Activated CD4-positive, alpha-beta T cell treated with anti-CD3 and anti-CD28 coated beads for 1 hour (primary cell): ENCODE measurements around the gene DQX1.
"Not testable (repeated sequence)": the region's sequence is repeated elsewhere in the genome, so short reads cannot be mapped to it uniquely, and the experiment has no call there.

ENCODE experiments used
- DNase-seq: peaks from one replicate; pipeline ENCODE4 v3.0.0-alpha.2; 2020

DQX1 gene, protein sequence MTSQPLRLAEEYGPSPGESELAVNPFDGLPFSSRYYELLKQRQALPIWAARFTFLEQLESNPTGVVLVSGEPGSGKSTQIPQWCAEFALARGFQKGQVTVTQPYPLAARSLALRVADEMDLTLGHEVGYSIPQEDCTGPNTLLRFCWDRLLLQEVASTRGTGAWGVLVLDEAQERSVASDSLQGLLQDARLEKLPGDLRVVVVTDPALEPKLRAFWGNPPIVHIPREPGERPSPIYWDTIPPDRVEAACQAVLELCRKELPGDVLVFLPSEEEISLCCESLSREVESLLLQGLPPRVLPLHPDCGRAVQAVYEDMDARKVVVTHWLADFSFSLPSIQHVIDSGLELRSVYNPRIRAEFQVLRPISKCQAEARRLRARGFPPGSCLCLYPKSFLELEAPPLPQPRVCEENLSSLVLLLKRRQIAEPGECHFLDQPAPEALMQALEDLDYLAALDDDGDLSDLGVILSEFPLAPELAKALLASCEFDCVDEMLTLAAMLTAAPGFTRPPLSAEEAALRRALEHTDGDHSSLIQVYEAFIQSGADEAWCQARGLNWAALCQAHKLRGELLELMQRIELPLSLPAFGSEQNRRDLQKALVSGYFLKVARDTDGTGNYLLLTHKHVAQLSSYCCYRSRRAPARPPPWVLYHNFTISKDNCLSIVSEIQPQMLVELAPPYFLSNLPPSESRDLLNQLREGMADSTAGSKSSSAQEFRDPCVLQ

DNA sequence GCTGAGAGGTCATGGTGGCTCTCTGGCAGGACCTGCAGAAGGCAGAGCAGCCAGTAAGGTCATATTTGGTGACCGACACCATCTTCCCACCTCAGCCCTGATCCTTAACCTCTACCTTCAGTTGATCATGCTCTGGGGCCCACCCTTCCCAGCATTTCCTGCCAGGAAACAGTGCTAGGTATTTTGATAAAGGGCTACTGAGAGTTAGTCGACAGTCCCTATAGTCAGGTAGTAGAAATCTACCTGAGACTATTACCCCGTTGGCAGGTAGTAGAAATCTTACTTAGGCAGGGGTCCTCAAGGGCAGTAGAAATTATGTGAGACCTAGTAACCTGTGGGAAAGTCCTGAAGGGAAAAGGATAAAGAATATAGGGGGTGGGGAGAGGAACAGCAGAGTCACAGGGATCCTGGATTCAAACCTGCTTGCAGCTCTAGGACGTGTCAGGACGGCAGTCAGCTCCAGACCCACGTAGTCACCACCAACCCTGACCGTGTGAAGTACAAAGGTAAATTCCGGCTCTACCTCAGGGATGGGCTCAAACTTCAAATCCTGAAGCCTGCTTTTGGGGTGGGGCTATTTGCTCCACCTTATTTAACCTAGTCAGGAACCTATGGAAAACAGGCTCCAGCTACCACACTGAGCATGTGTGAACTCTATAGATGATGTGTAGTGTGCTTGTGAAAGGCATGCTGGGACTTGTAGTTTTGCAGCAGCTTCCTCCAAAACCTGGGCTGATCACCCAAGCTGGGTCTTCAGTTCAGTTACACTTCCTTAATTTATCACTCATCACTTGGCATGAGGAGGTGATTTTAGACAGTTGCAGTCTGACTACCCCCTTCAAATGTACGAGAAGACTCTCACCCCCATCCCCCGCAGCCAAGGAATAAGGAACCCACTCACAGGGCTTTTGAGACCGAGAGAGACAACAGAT lies at the start of gene DQX1:
Gene DQX1, minus strand, starts transcription at position 515 of the 932 bp plus-strand sequence. Its CDS starts 502 bp downstream, at position 13.
- no peak for DNase-seq

DNA sequence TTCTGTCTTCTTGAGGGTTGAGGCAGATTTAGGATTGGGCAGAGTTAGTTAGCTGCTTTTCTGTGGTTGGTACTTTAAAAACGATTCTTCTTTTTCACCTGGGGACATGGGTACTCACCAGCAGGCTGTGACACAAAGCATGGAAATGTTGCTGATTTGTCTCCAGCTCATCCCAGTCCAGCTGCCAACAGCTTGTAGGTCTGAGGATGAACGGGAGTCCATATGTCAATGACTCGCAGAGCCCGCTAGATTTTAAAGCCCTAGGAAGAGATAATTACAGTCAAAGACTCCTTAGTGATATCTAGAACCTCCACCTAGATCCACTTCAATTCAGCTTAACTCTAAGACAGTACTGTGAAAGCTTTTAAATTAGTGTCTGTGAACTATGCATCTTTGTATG lies 49.3 kb upstream of the DQX1 start:
- DNase-seq: no peak

DNA sequence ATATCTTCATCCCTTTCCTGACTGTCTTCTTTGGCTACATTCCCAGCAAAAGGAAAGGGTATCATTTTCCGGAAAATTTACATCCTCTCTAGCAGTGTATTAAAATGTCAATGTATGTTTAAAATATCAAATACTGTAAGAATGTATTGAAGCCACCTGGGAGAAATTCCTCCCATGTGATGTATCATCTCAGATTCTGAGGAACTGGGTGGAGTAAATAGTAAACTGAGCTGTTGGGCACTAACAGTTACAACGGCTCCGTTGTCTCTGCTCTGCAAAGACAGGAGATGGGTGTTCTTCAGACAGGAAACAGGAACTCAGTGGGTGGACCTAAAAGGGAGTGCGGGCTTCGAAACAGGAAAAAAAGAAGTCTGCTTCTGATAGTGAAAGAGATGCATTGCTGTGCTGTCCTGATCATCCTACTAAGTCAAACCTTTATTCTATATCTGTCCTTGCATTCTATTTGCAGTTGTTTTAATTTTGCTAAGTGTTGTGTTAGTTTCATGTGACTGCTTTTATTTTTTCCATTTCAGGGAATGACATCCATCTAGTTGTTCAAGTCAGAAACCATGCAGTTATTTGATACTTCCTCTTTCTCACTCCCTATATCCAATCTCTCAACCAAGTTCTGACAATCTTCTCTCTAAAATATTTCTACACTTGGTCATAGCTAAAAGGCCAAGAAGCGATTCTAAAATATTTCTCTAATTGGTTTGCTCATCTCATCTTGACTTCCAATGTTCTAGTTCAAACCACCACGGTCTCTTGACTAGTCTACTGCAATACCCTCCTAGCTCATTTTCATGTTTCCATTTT lies 47.9 kb upstream of the DQX1 start:
- no peak for DNase-seq

DNA sequence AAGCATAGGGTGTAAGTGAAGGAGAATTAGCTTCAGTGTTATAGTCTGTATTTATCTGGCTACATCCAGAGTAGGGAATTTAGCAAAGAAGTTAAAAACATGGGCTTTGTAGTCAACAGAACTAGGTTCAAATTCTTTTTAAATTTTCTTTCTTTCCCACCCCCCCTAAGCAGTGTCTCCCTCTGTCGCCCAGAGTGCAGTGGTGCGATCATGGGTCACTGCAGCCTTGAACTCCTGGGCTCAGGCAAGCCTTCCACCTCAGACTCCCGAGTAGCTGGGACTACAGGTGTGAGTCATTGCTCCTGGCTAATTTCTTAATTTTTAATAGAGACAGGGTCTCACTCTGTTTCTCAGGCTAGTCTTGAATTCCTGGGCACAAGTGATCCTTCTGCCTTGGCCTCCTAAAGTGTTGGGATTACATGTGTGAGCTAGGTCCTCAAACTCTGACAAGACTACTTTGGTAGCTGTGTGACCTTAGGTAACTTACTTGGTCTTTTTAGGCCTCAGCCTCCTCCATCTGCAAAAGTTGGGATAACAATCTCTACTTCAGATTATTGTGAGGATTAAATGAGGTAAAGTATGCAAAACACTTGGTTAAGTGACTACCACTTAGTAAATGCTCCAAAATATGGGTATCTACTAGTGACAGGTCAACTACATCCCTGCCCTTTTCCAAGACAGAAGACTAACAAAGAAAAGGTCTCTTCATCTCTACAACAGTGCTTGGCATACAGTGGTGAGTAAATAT lies 46.3 kb upstream of the DQX1 start:
- no peak for DNase-seq

DNA sequence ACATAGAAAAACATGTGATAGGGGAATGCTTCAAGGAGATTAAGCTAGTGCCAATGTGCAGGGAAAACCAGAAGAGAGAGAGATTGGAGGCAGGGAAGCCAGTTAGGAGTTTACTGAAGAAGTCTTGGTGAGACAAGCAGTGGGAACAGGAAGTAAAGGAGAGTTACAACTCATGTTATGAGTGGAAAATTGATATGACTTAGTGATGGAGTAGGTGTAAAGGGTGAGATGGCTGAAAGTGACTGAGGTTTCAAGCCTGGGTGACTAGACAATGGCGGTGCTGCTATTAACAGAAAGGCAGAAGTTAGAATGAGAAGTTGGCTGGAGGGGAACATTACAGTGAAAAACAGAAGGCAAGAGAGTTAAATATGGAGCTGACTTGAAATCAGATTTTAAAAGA lies 45.0 kb upstream of the DQX1 start:
- DNase-seq: no peak

DNA sequence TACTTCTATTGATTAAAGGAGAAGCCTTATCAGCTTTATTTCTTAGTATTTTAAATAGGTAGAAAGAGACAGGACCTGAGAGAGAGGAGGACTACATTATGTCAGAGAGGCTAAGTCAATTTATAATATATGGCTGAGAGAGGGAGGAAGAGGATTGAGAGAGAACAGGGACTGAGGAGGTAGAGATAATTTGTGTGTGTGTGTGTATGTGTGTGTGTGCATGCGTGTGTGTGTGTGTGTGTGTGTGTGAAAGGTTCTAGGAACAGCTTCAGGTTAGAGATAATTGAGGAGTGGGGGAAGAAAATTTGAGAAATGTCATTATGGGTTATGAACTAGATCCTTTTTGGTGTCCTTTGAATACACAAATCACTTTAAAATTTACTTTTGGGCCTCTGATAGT lies 43.7 kb upstream of the DQX1 start:
- no peak for DNase-seq

DNA sequence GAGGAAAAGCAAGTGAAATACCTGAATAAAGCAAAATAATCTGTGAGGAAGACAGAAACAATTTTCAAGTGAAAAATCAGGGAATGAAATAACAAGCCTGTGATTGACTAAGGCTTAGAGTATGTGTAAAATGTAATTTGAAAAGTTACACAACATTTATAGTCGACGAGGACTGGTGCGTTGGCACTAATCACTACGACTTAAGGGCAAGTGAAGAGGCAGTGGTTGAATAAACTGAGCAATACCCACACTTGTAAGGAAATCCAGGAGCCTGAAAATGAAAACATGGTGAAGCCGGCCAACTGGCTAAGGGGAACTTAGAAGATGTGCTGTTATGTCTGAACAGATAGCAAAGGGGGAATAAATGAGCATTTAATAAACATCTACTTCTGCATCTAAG lies 41.9 kb upstream of the DQX1 start:
- no peak for DNase-seq

DNA sequence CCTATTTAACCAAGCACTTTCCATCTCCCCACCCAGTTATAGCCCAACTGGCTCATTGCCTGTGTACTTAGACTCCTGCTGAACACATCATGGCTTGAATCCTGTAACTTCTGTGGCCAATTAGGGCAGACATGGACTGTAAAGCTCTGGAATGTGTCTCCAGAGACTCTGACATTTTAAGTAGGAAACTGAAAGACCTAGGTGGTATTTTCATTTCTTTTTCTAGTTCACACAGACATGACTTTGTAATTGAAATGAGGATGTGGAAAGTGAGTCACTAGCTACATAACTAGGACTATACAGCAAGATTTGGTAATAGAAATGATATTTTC lies 40.7 kb upstream of the DQX1 start:
- no peak for DNase-seq

DNA sequence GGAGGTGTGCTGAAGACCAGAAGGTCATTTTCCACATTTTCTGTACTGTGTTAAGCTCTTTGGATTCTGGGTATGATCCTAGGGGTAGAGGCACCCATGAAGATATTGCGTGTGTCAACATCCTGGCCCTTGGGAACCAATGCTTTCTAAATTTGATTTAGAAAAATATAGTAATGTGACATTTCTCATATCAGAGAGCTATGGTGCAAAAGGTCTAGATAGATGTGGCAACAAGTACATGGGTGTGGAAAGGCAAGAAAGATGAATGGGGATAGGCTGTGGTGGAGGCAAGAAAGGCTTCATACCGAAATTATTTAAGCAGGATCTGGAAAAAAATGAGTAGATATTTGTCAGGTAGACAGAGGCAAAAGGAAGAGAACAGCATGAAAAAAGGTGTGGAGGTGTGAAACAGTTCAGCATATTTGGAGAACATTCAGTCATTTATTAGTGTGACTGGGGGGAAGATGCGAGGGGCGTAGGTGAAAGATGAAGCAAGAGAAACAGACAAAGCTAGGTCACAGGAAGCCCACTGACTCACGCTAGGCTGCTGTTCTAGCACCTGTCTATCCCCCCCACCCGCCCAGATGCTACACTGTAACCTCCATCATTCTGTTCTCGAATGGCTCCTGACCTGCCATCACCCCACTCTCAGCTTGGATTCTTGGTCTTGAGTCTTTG lies 40.2 kb upstream of the DQX1 start:
- DNase-seq: no peak

DNA sequence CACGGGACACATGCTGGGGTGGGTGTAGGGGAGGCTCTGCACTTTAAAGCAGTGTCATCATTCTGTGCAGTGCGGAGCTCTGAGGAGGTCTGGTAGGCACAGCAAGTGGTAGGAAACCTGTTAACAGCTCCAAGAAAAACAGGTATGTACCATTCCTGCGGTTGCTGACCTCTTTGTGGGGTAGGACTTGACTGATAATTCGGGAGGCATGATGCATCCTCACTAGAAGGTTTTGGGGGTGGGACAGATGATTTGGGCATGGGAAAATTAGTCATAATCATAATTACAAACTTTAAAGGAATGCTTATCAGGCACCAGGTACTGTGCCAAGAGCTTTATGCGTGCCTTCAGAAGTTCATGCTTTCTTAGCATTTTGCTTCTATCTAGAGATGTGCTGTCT lies 38.2 kb upstream of the DQX1 start:
- DNase-seq: no peak

DNA sequence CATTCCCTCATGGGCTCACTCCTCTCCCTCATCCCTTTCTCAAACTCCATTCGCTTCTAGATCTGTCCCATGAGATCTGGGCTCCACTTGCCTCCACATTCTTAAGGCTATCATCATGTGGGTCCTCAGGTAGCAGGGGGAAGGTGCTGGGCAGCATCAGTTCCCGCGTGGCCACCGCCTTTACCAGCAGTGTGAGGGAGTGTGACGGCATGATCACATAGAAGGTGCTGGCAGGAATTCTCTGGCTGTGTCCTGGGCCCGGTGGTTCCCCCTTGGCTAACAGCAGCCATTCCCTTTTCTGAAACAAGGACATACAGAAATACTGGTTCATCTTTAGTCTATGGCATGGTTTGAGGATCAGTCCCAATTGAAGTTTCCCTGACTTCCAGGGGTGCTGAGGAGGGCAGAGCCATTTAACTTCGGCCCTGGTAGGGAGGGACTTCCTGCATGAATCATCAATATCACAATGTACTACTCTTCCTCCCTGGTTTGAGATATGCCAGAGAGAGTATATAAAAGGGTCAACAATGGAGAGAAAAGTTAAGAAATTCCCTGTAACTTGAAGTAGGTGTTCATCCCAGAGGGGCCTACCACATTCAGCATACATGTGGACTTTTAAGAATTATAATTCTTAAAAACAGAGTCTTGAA lies 36.2 kb upstream of the DQX1 start:
- DNase-seq: no peak

DNA sequence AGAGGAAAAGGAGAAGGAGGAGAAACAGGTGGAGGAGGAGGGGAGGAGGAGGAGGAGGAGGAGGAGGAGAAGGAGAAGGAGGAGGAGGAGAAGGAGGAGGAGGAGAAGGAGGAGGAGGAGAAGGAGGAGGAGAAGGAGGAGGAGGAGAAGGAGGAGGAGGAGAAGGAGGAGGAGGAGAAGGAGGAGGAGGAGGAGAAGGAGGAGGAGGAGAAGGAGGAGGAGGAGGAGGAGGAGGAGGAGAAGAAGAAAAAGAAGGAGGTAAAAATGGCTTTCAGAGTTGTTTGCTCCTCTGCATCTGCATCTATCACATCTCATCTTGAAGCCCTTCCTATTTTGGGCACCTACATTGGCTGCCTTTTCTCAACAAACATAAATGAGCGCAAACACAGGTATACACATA lies 35.0 kb upstream of the DQX1 start:
- not testable (repeated sequence) for DNase-seq

DNA sequence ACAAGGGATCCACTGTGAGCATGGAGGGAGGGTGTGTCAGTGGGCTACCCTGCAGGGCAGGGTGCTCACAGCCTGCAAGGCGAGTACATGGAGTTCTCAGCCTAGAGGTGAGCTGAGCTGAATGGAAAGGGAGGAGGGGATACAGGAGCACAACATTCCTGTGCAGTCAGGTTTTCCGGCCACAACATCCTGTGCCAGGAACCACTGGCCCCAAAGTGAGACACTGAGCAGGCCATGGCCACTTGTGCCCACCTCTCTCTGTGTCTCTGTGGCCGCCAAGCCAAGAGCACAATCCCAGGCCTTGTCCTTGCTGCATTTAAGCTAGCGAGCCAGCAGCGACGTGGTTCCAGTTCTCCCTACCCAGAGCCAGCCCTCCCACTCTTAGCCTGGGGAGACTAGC lies 34.6 kb upstream of the DQX1 start:
- no peak for DNase-seq

DNA sequence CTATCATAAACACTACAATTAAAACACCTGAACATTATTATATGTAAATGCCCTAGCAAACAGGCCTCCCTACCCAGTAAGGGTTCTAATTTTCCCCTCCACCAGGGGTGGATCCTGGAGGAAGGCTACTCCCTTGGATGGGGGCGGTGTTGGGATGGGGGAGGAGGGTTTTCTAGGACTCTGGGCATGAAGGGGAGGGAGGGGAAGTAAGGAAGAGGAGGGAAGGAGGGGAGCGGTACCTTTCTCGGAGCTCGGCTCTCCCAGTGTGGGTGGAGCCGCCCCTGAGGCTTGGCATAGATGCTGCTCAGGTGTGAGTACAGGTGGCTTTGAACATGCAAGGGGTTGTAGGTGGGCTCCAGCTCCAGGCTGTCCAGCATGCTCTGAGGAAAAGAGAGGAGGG lies 33.9 kb upstream of the DQX1 start:
- DNase-seq: no peak

DNA sequence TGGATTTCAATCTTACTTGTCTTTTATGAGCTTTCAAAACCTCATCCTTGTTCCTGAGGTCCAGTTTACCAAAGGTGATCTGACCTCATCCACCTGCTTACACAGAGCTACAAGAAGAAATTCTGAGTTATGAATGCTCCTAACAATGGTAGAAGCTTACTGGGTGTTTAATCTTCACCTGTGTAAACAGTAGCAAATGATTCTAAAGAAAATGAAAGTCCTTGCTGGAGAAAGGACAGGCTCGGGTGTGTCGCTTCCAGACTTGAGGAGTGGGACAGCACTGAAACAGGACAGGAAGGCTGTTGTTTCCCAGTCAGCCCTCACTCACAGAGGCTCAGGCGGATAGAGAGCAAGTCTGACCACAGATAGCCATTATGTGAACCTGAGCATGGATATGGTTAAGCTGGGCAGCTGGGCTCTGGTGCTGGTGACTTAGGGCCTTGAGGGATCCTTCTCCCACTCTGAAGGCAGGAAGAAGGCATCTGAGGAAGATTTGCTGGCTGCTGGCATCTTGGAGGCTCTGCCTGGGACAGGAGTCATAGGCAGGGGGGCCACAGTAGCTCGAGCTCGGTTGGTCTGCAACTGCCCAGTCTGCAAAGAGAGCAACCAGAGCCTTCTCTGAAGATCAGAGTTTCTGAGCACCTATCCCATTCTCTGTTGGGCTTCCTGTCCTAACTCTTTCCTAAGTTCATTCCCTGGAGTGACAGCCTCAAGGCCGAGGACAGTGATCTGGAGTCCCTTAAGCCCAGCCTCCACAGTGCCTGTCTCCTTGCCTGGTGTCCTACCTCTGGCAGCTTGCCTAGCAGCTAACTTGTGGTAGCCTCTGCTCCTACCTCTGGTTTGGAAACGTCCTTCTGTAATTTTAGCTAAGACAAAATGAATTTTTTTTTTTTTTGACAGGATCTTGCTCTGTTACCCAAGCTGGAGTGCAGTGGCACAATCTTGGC lies 32.5 kb upstream of the DQX1 start:
- DNase-seq: no peak

DNA sequence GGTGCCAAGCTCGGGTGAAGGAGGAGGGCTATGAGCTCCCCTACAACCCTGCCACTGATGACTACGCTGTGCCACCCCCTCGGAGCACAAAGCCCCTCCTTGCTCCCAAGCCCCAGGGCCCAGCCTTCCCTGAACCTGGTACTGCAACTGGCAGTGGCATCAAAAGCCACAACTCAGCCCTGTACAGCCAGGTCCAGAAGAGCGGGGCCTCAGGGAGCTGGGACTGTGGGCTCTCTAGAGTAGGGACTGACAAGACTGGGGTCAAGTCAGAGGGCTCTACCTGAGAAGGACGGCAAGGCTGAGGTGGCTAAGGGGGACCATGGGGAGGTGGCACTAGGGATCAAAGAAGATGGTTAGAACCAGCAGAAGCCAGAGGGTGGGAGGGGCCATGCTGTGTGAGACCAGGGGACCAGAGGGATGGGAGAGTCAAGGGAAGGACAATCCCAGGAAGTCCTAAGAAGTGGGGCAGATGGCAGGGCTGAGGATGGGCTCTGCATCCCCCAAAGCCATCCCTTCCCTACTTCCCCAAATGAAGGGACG lies 30.9 kb upstream of the DQX1 start:
- DNase-seq: no peak

DNA sequence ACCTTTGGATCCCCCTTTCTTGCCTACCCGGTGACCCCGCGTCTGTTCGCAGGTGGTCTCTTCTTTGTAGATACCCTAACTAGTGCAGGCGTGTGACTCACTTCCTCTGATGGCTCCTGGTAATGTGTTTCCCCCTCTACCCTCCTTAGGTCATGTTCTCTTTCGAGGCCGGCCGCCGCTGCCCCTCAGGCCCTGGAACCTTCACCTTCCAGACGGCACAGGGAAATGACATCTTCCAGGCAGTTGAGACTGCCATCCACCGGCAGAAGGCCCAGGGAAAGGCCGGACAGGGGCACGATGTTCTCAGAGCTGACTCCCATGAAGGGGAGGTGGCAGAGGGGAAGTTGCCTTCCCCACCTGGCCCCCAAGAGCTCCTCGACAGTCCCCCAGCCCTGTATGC lies 30.1 kb upstream of the DQX1 start:
- DNase-seq: no peak

DNA sequence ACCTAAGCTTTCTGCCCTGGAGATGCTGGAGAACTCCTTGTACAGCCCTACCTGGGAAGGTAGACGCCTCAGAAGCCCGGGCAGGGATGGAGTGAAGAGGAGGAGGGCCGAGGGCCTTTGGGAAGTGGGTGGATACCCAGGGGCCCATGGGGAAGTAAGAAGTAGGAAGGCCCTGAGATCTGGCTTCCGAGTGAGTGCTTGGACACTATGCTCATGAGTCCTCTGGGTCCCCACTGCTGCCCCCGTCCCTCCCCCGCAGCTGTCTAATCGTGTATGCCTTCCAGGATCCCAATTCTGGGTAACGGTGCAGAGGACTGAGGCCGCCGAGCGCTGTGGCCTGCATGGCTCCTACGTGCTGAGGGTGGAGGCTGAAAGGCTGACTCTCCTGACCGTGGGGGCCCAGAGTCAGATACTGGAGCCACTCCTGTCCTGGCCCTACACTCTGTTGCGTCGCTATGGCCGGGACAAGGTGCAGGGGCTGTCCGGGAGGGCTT lies 29.6 kb upstream of the DQX1 start:
- DNase-seq: no peak
